ENCODE measurements around the gene ZNF879.

ZNF879 gene

GRCh38 chr5:178988436-178989220 is 35.0 kb upstream of the ZNF879 start:
- TF ChIP-seq CTCF (IDR thresholded peaks at IDR 0.05; ENCODE audit: extremely low read depth, insufficient read depth, missing control alignments) = no peak
- in situ Hi-C loops (cut with MboI; ENCODE audit: low pct_unique_long_range_greater_than_20kb, low sequenced_read_pairs, unreplicated experiment) = no loop called here
- DNase-seq (ENCODE audit: low spot score) = no peak

GRCh38 chr5:178989311-178989710 is 34.3 kb upstream of the ZNF879 start:
- in situ Hi-C loops (cut with MboI; ENCODE audit: low pct_unique_long_range_greater_than_20kb, low sequenced_read_pairs, unreplicated experiment) = no loop called here
- no peak for TF ChIP-seq CTCF (IDR thresholded peaks at IDR 0.05; ENCODE audit: extremely low read depth, insufficient read depth, missing control alignments)
- no peak for DNase-seq (ENCODE audit: low spot score)

GRCh38 chr5:178990491-178990890 is 33.1 kb upstream of the ZNF879 start:
- no peak for TF ChIP-seq CTCF (IDR thresholded peaks at IDR 0.05; ENCODE audit: extremely low read depth, insufficient read depth, missing control alignments)
- no peak for DNase-seq (ENCODE audit: low spot score)
- in situ Hi-C loops (cut with MboI; ENCODE audit: low pct_unique_long_range_greater_than_20kb, low sequenced_read_pairs, unreplicated experiment) = no loop called here

- in situ Hi-C loops (cut with MboI; ENCODE audit: low pct_unique_long_range_greater_than_20kb, low sequenced_read_pairs, unreplicated experiment) = no loop called here
- no peak for TF ChIP-seq CTCF (IDR thresholded peaks at IDR 0.05; ENCODE audit: extremely low read depth, insufficient read depth, missing control alignments)
- no peak for DNase-seq (ENCODE audit: low spot score)
Measured at GRCh38 chr5:178991190-178992145, 32.1 kb upstream of the ZNF879 start.

- TF ChIP-seq CTCF (IDR thresholded peaks at IDR 0.05; ENCODE audit: extremely low read depth, insufficient read depth, missing control alignments) = no peak
- no peak for DNase-seq (ENCODE audit: low spot score)
- in situ Hi-C loops (cut with MboI; ENCODE audit: low pct_unique_long_range_greater_than_20kb, low sequenced_read_pairs, unreplicated experiment) = no loop called here
Measured at GRCh38 chr5:178992291-178992895, 31.2 kb upstream of the ZNF879 start.

- DNase-seq (ENCODE audit: low spot score) = no peak
- no peak for TF ChIP-seq CTCF (IDR thresholded peaks at IDR 0.05; ENCODE audit: extremely low read depth, insufficient read depth, missing control alignments)
- in situ Hi-C loops (cut with MboI; ENCODE audit: low pct_unique_long_range_greater_than_20kb, low sequenced_read_pairs, unreplicated experiment) = no loop called here
Measured at GRCh38 chr5:178993236-178993765, 30.3 kb upstream of the ZNF879 start.

All from GM13977 (cell line).